B cell (primary cell): ENCODE results near the gene AGTPBP1. TPM values are rescaled to one million over a fixed set of nuclear protein-coding genes. Genes with fewer than 3 reads are reported as not detected.

ENCODE experiments used
- ATAC-seq: fragments of 200-7000 bp; cut with Tn5 transposase; one replicate; pipeline ENCODE4 v1.10.0; 2021; ENCODE audit warnings: low read depth, mild to moderate bottlenecking, moderate number of reproducible peaks, moderate library complexity
- CTCF ChIA-PET: fragments of 350-600 bp; sonication (Branson Sonifier 250); formaldehyde crosslinking; loops from one replicate; lab custom pipeline; 2021; ENCODE audit warnings: antibody characterized with exemption, inconsistent platforms; lab: Charles Lee
- POLR2A ChIA-PET: fragments of 350-600 bp; sonication (Branson Sonifier 250); formaldehyde crosslinking; loops from one replicate; lab custom pipeline; 2021; ENCODE audit warnings: antibody characterized with exemption; lab: Charles Lee
- DNase-seq: peaks from one replicate; pipeline ENCODE4 v3.0.0; 2013
- H2AFZ ChIP-seq: 2 replicates; pipeline ENCODE4 v1.6.1; 2012; ENCODE audit warnings: mild to moderate bottlenecking, low read depth, low read length; ENCODE audit not compliant: insufficient read depth, poor library complexity, severe bottlenecking
- H3K27ac ChIP-seq, 2 donors: 1 replicate in 1 of 2; 2 replicates in 1 of 2; pipeline ENCODE4 v1.5.1; 2012 to 2013; ENCODE audit warnings: low read length in 2 of 2, mild to moderate bottlenecking in 2 of 2, moderate library complexity in 1 of 2
- H3K27me3 ChIP-seq, 4 experiments: fragments of 200-600 bp in 1 of 4; sonication (generic) in 1 of 4; replicated peaks in 1 of 4; 1 replicate in 2 of 4; 2 replicates in 2 of 4; pipeline versions ENCODE4 v1.6.1 to v1.7.0; 2013 to 2016; ENCODE audit warnings: low read length in 3 of 4, mild to moderate bottlenecking in 2 of 4, mixed read lengths in 1 of 4, moderate library complexity in 1 of 4; ENCODE audit not compliant: insufficient read depth in 4 of 4, control insufficient read depth in 3 of 4; ENCODE audit errors: control extremely low read depth in 1 of 4
- H3K36me3 ChIP-seq, 2 experiments: replicated peaks in 1 of 2; 1 replicate in 1 of 2; 2 replicates in 1 of 2; pipeline versions ENCODE4 v1.6.1 to v1.7.1; 2013; ENCODE audit warnings: low read length in 1 of 2; ENCODE audit not compliant: insufficient read depth in 2 of 2, control insufficient read depth in 1 of 2; ENCODE audit errors: control extremely low read depth in 1 of 2, extremely low read depth in 1 of 2
- H3K4me1 ChIP-seq, 2 donors: fragments of 200-600 bp in 1 of 2; sonication (generic) in 1 of 2; 1 replicate in 1 of 2; 2 replicates in 1 of 2; pipeline versions ENCODE4 v1.5.1 to v1.6.1; 2013 to 2017; ENCODE audit warnings: low read length in 2 of 2; ENCODE audit not compliant: control insufficient read depth in 2 of 2, insufficient read depth in 2 of 2
- H3K4me2 ChIP-seq: replicated peaks from 2 replicates; pipeline ENCODE3; 2012; ENCODE audit warnings: mild to moderate bottlenecking, low read depth, low read length; ENCODE audit not compliant: poor library complexity, severe bottlenecking
- H3K4me3 ChIP-seq, 5 experiments: fragments of 200-600 bp in 1 of 5; sonication (generic) in 1 of 5; 1 replicate in 3 of 5; 2 replicates in 2 of 5; pipeline versions ENCODE4 v1.5.1 to v1.7.0; 2011 to 2016; ENCODE audit warnings: low read length in 4 of 5, mild to moderate bottlenecking in 4 of 5, low read depth in 2 of 5, control low read depth in 1 of 5, moderate library complexity in 1 of 5; ENCODE audit not compliant: insufficient read depth in 1 of 5; ENCODE audit errors: control extremely low read depth in 1 of 5, extremely low read depth in 1 of 5
- H3K79me2 ChIP-seq: fragments of 200-600 bp; sonication (generic); one replicate; pipeline ENCODE4 v1.6.0; 2016; ENCODE audit warnings: low read length; ENCODE audit not compliant: control insufficient read depth, insufficient read depth
- H3K9ac ChIP-seq: fragments of 200-600 bp; sonication (generic); 2 replicates; pipeline ENCODE4 v1.6.1; 2017; ENCODE audit warnings: mild to moderate bottlenecking, low read length, moderate library complexity
- H3K9me3 ChIP-seq, 3 donors: one replicate each; pipeline versions ENCODE4 v1.6.1 to v1.7.1; 2013; ENCODE audit warnings: low read length in 2 of 3; ENCODE audit not compliant: control insufficient read depth in 2 of 3, insufficient read depth in 1 of 3; ENCODE audit errors: control extremely low read depth in 1 of 3
- H4K20me1 ChIP-seq: 2 replicates; pipeline ENCODE4 v1.6.0; 2012; ENCODE audit warnings: mild to moderate bottlenecking, low read length; ENCODE audit not compliant: insufficient read depth, control insufficient read depth, poor library complexity, severe bottlenecking
- H3K27ac Mint-ChIP-seq: one replicate; pipeline ENCODE4 v1.8.0; 2021; ENCODE audit warnings: mixed read lengths
- H3K27me3 Mint-ChIP-seq: one replicate; pipeline ENCODE4 v1.8.0; 2021; ENCODE audit warnings: mixed read lengths
- H3K4me1 Mint-ChIP-seq: one replicate; pipeline ENCODE4 v1.8.0; 2021; ENCODE audit warnings: mixed read lengths
- H3K4me3 Mint-ChIP-seq: one replicate; pipeline ENCODE4 v1.8.0; 2021; ENCODE audit warnings: mixed read lengths
- H3K9me3 Mint-ChIP-seq: one replicate; pipeline ENCODE4 v1.8.0; 2022; ENCODE audit warnings: mixed read lengths; ENCODE audit not compliant: insufficient read depth
- CTCF ChIP-seq: fragments of 200-600 bp; IDR thresholded peaks from one replicate; pipeline ENCODE4 v1.8.0; 2022; ENCODE audit warnings: antibody characterized with exemption, mild to moderate bottlenecking
- EZH2 ChIP-seq: IDR thresholded peaks from 2 replicates; pipeline ENCODE4 v1.6.1; 2012; ENCODE audit warnings: borderline replicate concordance, low read depth, mild to moderate bottlenecking, moderate library complexity, low read length; ENCODE audit not compliant: insufficient read depth, poor library complexity, severe bottlenecking
- WGBS: methylation state at CpG from one replicate; pipeline ENCODE4 v1.1.5; 2013; ENCODE audit warnings: missing lambda C conversion rate; ENCODE audit not compliant: insufficient coverage; 5-methylcytosine and 5-hydroxymethylcytosine counted together
- intact Hi-C: fragments of 100-400 bp; cut with micrococcal nuclease; formaldehyde crosslinking; loops from one replicate; pipeline ENCODE4 v1.10.0; 2022
- polyA plus RNA-seq: library from polyadenylated mRNA; depleted of rRNA; stranded (reverse); fragments of >200 nt; gene quantifications from 2 replicates; pipeline ENCODE4 v1.2.3, GENCODE V29; 2012
- total RNA-seq, 2 donors: library from RNA; stranded (reverse); fragments of 120-200 nt in 1 of 2; gene quantifications; 1 replicate in 1 of 2; 2 replicates in 1 of 2; pipeline versions ENCODE4 v1.2.3 to v1.2.4, GENCODE V29; 2013 to 2022

The AGTPBP1 gene
- total and polyA plus RNA-seq, 2 donors (not counting 1 experiment from before 2014, with no cell fraction given): 7.5 to 33.1 TPM

- WGBS: no CpG with 5 or more reads among the region's 2 CpGs
- H3K4me1 ChIP-seq: peaks cover 4 to 6% of the 10 kb centered on the region in 2 donors
- H2AFZ ChIP-seq: no peak overlapping the region
- no peak overlapping the region for H3K27ac Mint-ChIP-seq
- H3K9me3 Mint-ChIP-seq: no peaks in the 10 kb centered on the region
- peaks cover 0 to 3% (median 0%) of the 10 kb centered on the region in 4 experiments for H3K27me3 ChIP-seq
- H3K36me3 ChIP-seq: no peaks in the 10 kb centered on the region
- DNase-seq (no peak), ATAC-seq (no peak)
- H3K79me2 ChIP-seq: no peaks in the 10 kb centered on the region
- H3K4me3 ChIP-seq: no peak overlapping the region
- H3K4me3 Mint-ChIP-seq: no peak overlapping the region
- intact Hi-C loops: no loop called here
- no peaks in the 10 kb centered on the region for H3K9me3 ChIP-seq
- H3K27me3 Mint-ChIP-seq: peaks cover 20% of the 10 kb centered on the region
- H3K4me2 ChIP-seq: no peak overlapping the region
- no peaks in the 10 kb centered on the region for H4K20me1 ChIP-seq
- TF ChIP-seq CTCF (no peak), EZH2 (no peak)
- H3K9ac ChIP-seq: no peak overlapping the region
- H3K4me1 Mint-ChIP-seq: peaks cover 9% of the 10 kb centered on the region
- ChIA-PET POLR2A (no interaction called here), CTCF (no interaction called here)
- H3K27ac ChIP-seq: no peak overlapping the region
Measured at GRCh38 chr9:85746309-85746708, 4.6 kb upstream of the AGTPBP1 start.

DNA sequence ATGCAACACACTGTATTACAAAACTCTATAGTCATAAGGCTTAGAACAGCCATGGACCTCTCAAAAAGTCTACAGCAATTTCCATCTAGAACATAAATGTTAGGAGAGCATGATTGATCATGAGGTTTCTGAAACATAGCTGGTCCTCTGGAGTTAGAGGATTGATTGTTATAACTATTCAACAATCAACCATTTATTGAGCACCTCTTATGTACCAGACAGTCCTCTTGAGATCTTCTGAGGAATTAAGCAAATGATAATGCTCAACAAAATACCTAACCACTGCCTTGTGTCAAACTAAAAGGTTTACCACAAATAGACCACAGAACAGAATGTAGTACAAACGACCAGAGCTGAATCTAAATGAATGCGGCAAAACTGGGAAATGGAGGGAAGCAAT lies 3.4 kb upstream of the AGTPBP1 start:
- ChIA-PET CTCF (no interaction called here), POLR2A (interaction anchor here (0.9 kb wide), 1 partner anchor 30 kb away, joined by 3 read pairs; no protein-coding TSS in a partner anchor)
- no peaks in the 10 kb centered on the region for H3K9me3 Mint-ChIP-seq
- Histone ChIP-seq H3K27ac (no peak overlapping the region), H4K20me1 (no peaks in the 10 kb centered on the region), H2AFZ (no peak overlapping the region), H3K9ac (no peak overlapping the region), H3K4me2 (no peak overlapping the region), H3K4me3 (no peak overlapping the region), H3K36me3 (no peaks in the 10 kb centered on the region), H3K9me3 (no peaks in the 10 kb centered on the region), H3K4me1 (peaks cover 9 to 11% of the 10 kb centered on the region in 2 donors), H3K27me3 (peaks cover 0 to 3% (median 0%) of the 10 kb centered on the region in 4 experiments), H3K79me2 (peaks cover under 1% of the 10 kb centered on the region)
- intact Hi-C loops: no loop called here
- no peak for TF ChIP-seq EZH2
- no peak for TF ChIP-seq CTCF
- H3K27me3 Mint-ChIP-seq: peaks cover 14% of the 10 kb centered on the region
- ATAC-seq (no peak), DNase-seq (no peak)
- H3K4me3 Mint-ChIP-seq: no peak overlapping the region
- WGBS: 93% methylated on average over 2 of the region's 2 CpGs
- peaks cover 18% of the 10 kb centered on the region for H3K4me1 Mint-ChIP-seq
- H3K27ac Mint-ChIP-seq: no peak overlapping the region
